ENCODE measurements around the gene LILRA6. TPM values are rescaled to one million over a fixed set of nuclear protein-coding genes. Genes with fewer than 3 reads are reported as not detected.
"Not testable (repeated sequence)": the region's sequence is repeated elsewhere in the genome, so short reads cannot be mapped to it uniquely, and the experiment has no call there.

LILRA6 gene
- total RNA-seq, result under 1 TPM; 0.25 to 0.39 TPM
- not detected for polyA plus RNA-seq
- 0 to 0.14 (median 0) reads per million in 6 experiments for total RNA-seq

DNA sequence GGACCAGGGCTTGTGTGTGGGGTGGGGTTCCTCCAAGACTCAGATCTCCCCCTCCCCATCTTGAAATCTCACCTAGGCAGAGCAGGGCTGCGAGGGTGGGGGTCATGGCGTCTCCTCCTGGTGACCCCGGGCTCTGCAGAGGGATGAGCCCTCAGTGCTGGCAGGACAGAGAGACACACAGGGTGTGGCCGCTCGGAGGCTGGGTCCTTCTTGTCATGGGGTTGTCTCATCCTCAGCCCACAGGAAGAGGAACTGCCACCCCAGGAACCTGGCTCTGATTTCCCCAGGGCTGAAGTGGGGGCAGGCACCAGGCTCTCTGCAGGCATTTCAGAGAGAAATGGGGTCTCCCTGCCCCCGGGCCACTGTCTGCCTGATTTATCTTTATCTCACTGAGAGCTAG is at the start of gene LILRA6:
Gene LILRA6 (minus strand): TSS at position 145 of the 400 bp plus-strand sequence.
- DNase-seq, H3K9me3 Mint-ChIP-seq, H3K36me3 Mint-ChIP-seq, H3K4me1 Mint-ChIP-seq, POLR2A ChIA-PET, ATAC-seq, H3K27ac Mint-ChIP-seq, H3K27me3 Mint-ChIP-seq: not testable (repeated sequence)
- peak within 1 kb of the TSS in 1 of 10 donors; percentile 11 for H3K4me3 Mint-ChIP-seq

DNA sequence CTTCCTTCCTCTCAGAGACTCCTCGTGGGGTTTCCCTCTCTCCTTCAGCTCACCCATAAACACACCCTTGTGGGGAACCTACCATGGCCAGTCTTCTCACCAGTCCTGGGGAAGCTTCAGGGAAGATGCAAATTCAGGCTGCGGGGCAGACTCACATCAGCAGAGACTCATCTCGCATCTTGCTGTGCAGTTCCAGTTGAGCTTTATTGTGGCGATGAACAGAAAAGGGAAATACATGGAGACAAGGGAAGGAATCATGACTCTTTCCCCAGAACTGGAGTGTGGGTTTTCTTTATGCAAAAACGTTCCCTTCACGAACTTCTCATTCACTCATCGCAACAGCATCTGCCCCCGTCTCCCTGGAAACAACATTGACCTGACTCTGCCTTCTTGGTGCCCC is 46.6 kb upstream of the LILRA6 start:
- DNase-seq, POLR2A ChIA-PET, H3K27ac Mint-ChIP-seq, H3K4me3 Mint-ChIP-seq, ATAC-seq, H3K36me3 Mint-ChIP-seq: not testable (repeated sequence)
- H3K4me1 Mint-ChIP-seq, result peaks cover 2 to 32% (median 12%) of the 10 kb centered on the region in 4 donors
- H3K9me3 Mint-ChIP-seq, result peaks cover 0 to 12% (median 6%) of the 10 kb centered on the region in 9 donors
- H3K27me3 Mint-ChIP-seq, result peaks cover 7 to 39% (median 13%) of the 10 kb centered on the region in 5 donors

DNA sequence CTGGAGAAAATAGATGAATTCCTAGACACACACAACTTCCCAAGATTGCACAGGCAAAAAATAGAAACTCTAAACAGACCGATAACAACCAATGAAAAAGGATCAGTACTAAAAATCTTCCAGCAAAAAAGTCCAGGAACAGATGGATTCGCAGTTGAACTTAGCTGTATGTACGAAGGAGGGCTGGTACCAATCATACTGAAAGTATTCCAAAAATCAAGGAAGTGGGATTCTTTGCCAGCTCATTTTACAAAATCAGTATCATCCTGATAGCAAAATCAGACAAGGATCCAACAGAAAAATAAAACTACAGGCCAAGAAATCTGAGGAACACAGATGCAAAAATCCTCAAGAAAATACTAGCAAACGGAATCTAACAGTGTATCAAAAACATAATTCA is 44.9 kb upstream of the LILRA6 start:
- H3K36me3 Mint-ChIP-seq, result no peaks in the 10 kb centered on the region

DNA sequence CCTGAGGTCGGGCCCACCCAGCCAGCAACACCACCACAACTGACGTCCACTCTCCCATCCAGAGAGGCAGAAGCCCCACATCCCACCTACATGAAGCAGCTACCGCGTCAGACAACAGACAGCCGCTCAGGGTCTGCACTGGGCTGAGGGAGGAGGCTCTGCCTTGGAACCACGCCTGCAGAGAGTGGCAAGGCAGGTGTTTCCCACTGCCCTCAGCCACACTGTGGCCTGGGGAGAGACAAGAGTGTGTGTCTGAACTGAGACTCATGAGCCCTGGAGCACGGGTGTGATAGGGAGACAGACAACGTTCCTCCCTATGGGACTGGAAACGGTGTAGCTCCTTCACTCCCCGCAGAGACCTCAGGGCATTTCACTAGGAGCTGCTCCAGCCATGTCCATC is 43.7 kb upstream of the LILRA6 start:
- H3K9me3 Mint-ChIP-seq, DNase-seq, POLR2A ChIA-PET, H3K36me3 Mint-ChIP-seq: not testable (repeated sequence)
- Mint-ChIP-seq H3K4me3 (peak overlapping the region in 1 of 10 donors; percentile 20), H3K4me1 (peaks cover 2 to 55% (median 12%) of the 10 kb centered on the region in 4 donors), H3K27ac (peak overlapping the region in 1 of 10 donors; percentile 68), H3K27me3 (peaks cover 7 to 31% (median 12%) of the 10 kb centered on the region in 5 donors)
- ATAC-seq, result peak in 1 of 2 donors; percentile 20

More for the DNA sequence above, 44.9 kb upstream of the LILRA6 start:
- DNase-seq (no peak), ATAC-seq (no peak)
- Mint-ChIP-seq H3K27me3 (peaks cover 2 to 24% (median 4%) of the 10 kb centered on the region in 5 donors), H3K4me1 (peaks cover 2 to 46% (median 12%) of the 10 kb centered on the region in 4 donors), H3K27ac (no peak overlapping the region), H3K4me3 (no peak overlapping the region), H3K9me3 (no peaks in the 10 kb centered on the region)
- POLR2A ChIA-PET, result no interaction called here

DNA sequence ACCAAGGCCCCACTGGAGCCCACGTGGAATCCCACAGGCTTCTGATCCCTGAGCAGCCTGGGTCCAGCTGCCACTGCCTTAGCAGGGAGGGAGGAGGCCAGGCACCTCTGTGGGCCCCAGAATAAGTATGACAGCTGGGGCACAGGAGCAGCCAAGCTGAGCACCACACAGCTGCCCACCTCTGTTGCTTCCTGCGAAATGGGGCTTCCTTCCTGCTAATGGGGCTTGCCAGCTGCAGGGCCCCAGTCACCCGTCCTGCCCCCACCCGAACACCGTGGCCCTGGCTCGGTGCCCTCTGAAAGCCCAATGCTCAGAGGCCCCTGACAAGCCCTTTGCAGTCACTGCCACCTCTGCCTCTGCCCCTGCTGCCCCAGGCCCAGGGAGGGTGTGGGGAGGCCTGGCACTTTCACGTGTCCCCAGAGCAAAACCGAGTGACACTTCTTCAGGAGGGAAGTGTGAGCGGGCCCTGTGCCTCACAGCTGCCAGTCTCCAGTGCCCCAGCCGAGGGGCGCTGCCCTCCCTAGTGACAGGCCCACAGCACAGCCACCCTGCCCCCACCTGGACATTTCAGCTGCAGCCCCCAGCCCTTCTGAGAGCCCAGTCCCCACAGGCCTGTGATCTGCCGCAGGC is 43.0 kb upstream of the LILRA6 start:
- ATAC-seq (peak in 1 of 2 donors; percentile 39), DNase-seq (peak in 1 of 10 donors; percentile 5)
- H3K4me3 Mint-ChIP-seq, POLR2A ChIA-PET, H3K9me3 Mint-ChIP-seq, H3K36me3 Mint-ChIP-seq: not testable (repeated sequence)
- H3K27ac Mint-ChIP-seq, result peak overlapping the region in 1 of 10 donors; percentile 50
- H3K27me3 Mint-ChIP-seq, result peaks cover 12 to 33% (median 14%) of the 10 kb centered on the region in 5 donors
- H3K4me1 Mint-ChIP-seq, result peaks cover 2 to 62% (median 12%) of the 10 kb centered on the region in 4 donors

DNA sequence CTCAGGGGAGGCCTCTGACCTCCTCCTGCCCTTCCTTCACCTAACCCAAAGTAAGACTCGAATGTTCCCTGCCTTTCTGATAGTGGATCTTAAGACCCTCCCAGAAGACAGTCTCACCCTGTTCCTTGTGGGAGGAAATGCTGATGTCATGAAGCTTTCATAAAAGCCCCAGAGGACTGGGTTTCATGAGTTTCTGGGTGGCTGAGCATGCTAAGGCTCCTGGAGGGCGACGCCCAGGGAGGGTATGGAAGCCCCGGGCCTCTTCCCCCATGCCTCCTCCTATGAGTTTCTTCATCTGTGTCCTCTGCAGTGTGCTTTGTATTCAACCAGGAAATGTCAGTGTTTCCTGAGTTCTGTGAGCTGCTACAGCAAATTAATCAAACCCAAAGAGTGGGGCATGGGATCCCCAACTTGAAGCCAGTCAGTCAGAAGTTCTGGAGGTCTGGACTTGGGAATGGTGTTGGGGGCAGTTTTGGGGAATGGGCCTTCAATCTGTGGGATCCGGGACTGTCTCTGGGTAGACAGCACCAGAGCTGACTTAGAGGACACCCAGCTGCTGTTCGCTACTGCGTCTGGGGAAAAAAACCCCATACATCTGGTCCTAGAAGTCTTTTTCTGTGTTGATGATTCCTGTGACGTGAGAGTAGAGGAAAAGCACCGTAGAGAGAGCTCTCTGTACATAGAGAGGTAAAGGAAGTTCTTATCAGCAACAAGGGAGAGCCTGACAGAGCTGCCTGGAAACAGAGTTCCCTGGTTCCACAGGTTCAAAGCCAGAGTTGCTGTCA is 40.3 kb upstream of the LILRA6 start:
- DNase-seq (no peak), ATAC-seq (no peak)
- peak overlapping the region in 1 of 10 donors; percentile 39 for H3K4me3 Mint-ChIP-seq
- H3K27ac Mint-ChIP-seq, result no peak overlapping the region
- no peaks in the 10 kb centered on the region for H3K9me3 Mint-ChIP-seq
- POLR2A ChIA-PET, result interaction anchor here (0.5 kb wide), 1 partner anchor 165 kb away, joined by 8 read pairs; no protein-coding TSS in a partner anchor
- peaks cover 15 to 43% (median 30%) of the 10 kb centered on the region in 5 donors for H3K27me3 Mint-ChIP-seq
- no peaks in the 10 kb centered on the region for H3K36me3 Mint-ChIP-seq
- peaks cover 2 to 50% (median 12%) of the 10 kb centered on the region in 4 donors for H3K4me1 Mint-ChIP-seq

DNA sequence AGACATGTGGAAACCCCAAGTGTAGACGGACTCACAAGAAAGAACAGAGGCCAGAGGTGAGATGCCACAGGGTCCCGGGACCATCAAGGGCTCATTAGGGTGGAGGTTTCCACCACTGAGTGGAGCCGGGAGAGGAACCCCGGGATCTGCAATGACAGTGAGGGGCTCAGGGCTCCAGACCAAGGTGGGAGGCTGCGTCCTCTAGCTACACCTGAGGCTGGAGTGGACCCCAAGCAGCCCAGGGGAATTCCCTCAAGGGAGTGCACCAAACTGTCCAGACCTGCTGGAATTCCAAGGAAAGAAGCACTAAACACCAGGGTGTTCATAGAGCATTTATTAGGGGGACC is 39.1 kb upstream of the LILRA6 start:
- not testable (repeated sequence) for ATAC-seq

DNA sequence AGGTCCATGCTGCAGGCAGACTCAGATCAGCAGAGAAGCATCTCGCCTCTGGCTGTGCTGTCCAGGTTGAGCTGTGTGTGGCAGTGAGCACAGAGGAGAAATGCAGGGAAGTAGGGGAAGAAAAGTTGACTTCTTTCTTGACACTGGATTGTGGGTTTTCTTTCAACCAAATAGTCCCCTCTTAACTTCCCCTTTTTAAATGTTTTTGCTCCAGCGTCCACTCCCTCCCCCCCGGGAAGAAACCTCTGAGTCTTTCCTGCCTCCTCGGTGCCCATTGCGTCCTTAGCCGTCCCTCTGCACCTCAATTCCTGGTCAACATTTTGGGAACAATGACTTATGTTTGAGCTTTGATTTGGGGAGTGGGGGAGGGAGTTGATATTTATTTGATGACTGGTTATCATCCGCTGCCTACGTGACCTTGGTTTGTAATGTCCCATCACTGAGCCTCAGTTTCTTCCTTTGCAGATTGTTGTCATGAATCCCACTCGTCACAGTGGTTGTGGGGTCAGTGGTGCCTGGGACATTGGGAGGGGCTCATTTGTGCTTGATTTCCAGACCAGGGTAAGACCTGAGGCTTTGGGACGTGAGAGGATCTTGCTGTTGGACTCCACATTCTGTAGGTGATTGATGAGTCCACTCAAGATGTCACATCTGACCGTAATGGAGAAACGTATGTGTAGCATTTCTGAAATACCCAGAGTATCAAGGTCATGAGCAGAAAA is 38.6 kb upstream of the LILRA6 start, which contains the start of gene LILRB2:
Gene LILRB2 (minus strand): TSS at position 104 of the 722 bp plus-strand sequence. CDS start 614 bp downstream, outside the sequence.
- Mint-ChIP-seq H3K4me1 (peaks cover under 1 to 44% (median 10%) of the 10 kb centered on the region in 4 donors), H3K4me3 (peak within 1 kb of the TSS in 1 of 10 donors; percentile 82), H3K9me3 (no peaks in the 10 kb centered on the region), H3K36me3 (no peaks in the 10 kb centered on the region), H3K27ac (peak within 1 kb of the TSS in 3 of 10 donors; percentile 11 to 68 (median 67)), H3K27me3 (peaks cover 15 to 51% (median 31%) of the 10 kb centered on the region in 5 donors)
- ATAC-seq (no peak), DNase-seq (no peak)
- POLR2A ChIA-PET, result no interaction called here

More for the DNA sequence above, 39.1 kb upstream of the LILRA6 start:
- DNase-seq, H3K9me3 Mint-ChIP-seq, H3K36me3 Mint-ChIP-seq, H3K4me3 Mint-ChIP-seq, POLR2A ChIA-PET: not testable (repeated sequence)
- H3K27me3 Mint-ChIP-seq, result peaks cover 15 to 47% (median 31%) of the 10 kb centered on the region in 5 donors
- peak overlapping the region in 2 of 10 donors; percentile 11 to 68 for H3K27ac Mint-ChIP-seq
- peaks cover 2 to 46% (median 11%) of the 10 kb centered on the region in 4 donors for H3K4me1 Mint-ChIP-seq

DNA sequence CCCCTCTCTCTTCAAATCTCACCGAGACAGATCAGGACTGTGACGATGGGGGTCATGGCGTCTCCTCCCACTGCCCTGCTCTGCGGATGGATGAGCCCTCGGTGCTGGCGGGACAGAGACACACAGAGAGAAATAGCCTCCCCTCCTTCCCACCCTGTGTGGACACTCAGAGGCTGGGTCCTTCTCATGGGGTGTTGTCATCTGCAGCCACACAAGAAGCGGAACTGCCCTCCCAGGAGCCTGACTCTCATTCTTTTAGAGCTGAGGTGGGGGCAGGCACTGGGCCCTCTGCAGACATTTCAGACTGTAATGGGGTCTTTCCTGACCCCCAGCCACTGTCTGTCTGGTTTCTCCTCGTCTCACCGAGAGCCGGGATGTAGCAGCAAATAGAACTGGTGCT is 37.9 kb upstream of the LILRA6 start:
- DNase-seq, ATAC-seq, H3K36me3 Mint-ChIP-seq, H3K9me3 Mint-ChIP-seq, POLR2A ChIA-PET, H3K27ac Mint-ChIP-seq: not testable (repeated sequence)
- Mint-ChIP-seq H3K4me3 (peak overlapping the region in 1 of 10 donors; percentile 82), H3K27me3 (peaks cover 15 to 55% (median 33%) of the 10 kb centered on the region in 5 donors), H3K4me1 (peaks cover 0 to 38% (median 6%) of the 10 kb centered on the region in 4 donors)

DNA sequence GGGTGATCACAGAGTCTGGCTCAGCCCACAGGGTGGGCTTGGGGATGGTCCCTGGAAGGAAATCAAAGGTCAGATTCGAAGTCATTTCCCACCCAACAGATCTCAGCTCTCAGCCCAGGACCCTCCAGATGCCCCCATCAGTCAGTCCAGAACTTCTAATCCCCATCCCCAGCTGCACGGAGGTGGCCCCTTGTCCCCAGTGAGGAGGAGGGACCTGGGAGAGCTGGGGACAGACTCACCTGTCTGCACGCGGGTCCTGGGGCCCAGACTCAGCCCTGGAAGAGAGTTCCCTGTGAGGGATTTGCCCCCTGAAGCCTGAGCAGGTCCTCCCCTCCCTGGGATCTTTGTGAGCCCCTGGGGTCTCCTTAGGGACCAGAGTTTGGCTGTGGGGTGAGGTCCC is 37.4 kb upstream of the LILRA6 start:
- peaks cover 15 to 57% (median 35%) of the 10 kb centered on the region in 5 donors for H3K27me3 Mint-ChIP-seq

DNA sequence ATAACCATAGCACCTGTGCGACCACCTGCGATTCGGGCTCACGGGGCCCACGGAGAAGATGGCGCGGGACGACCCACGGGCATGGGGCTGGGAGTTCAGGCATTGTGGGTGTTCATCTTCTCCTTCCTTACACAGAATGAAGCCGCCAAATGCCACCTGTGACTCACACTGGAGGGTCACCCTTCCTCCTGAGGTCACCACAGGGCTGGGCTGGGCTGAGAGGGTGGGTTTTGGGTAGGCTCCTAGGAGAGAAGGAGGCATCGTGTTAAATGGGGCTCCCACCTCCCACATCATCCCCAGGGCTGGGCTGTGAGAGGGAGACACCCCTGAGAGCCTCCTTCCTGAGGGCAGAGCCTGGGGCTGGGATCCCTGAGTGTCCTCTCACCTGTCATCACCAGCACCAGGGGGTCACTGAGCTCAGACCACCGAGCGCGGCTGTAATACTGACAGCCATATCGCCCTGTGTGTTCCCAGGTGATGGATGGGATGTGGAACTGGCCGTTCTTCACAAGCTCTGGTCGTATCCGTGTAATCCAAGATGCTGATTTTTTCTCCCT is 36.9 kb upstream of the LILRA6 start:
- Mint-ChIP-seq H3K36me3 (no peaks in the 10 kb centered on the region), H3K4me1 (peaks cover 0 to 32% (median under 1%) of the 10 kb centered on the region in 4 donors), H3K27me3 (peaks cover 15 to 57% (median 35%) of the 10 kb centered on the region in 5 donors), H3K4me3 (peak overlapping the region in 1 of 10 donors; percentile 63), H3K9me3 (no peaks in the 10 kb centered on the region), H3K27ac (peak overlapping the region in 1 of 10 donors; percentile 67)
- DNase-seq, result no peak
- POLR2A ChIA-PET, result no interaction called here
- ATAC-seq, result no peak

More for the DNA sequence above, 37.4 kb upstream of the LILRA6 start:
- ATAC-seq, H3K36me3 Mint-ChIP-seq, POLR2A ChIA-PET, DNase-seq, H3K9me3 Mint-ChIP-seq: not testable (repeated sequence)
- H3K27ac Mint-ChIP-seq, result peak overlapping the region in 1 of 10 donors; percentile 67
- H3K4me1 Mint-ChIP-seq, result peaks cover 0 to 37% (median 5%) of the 10 kb centered on the region in 4 donors
- peak overlapping the region in 1 of 10 donors; percentile 82 for H3K4me3 Mint-ChIP-seq

Measured in naive thymus-derived CD8-positive, alpha-beta T cell (primary cell).